Stimulated activated CD4-positive, alpha-beta T cell treated with anti-CD3 and anti-CD28 coated beads, TNF-alpha, amount 100 ng/mL, for 1 hour (primary cell): ENCODE data around the gene ALS2CL.
A peak's percentile ranks its signal among the peaks of the same experiment; 100 is the strongest.
"Not testable (repeated sequence)": the region's sequence is repeated elsewhere in the genome, so short reads cannot be mapped to it uniquely, and the experiment has no call there.

ENCODE experiments used
- DNase-seq, 3 donors: peaks; one replicate each; pipeline ENCODE4 v3.0.0-alpha.2; 2020; ENCODE audit warnings: low read depth in 3 of 3, low spot score in 1 of 3

The ALS2CL gene

GRCh38 chr3:46693038-46693891 is at the start of gene ALS2CL:
ALS2CL (minus strand) TSS chr3:46693679; CDS start chr3:46689440, 4,239 bp downstream.
- peak; percentile 21 to 59 (median 56) for DNase-seq

- DNase-seq, result no peak
Observed at GRCh38 chr3:46742992-46743585, 49.6 kb upstream of the ALS2CL start.

- DNase-seq, result not testable (repeated sequence)
Observed at GRCh38 chr3:46739565-46739964, 46.1 kb upstream of the ALS2CL start.

GRCh38 chr3:46737329-46737731 is 43.9 kb upstream of the ALS2CL start:
- DNase-seq, result no peak

- DNase-seq, result no peak
Observed at GRCh38 chr3:46736006-46736872, 42.8 kb upstream of the ALS2CL start.

GRCh38 chr3:46734773-46735172 is 41.3 kb upstream of the ALS2CL start:
- no peak for DNase-seq

GRCh38 chr3:46733026-46733800 is 39.7 kb upstream of the ALS2CL start:
- no peak for DNase-seq

GRCh38 chr3:46731795-46732194 is 38.3 kb upstream of the ALS2CL start:
- DNase-seq, result no peak

- DNase-seq, result no peak
Observed at GRCh38 chr3:46730819-46731218, 37.3 kb upstream of the ALS2CL start.

GRCh38 chr3:46729038-46729437 is 35.6 kb upstream of the ALS2CL start:
- no peak for DNase-seq

- DNase-seq, result no peak
Observed at GRCh38 chr3:46725621-46726314, 32.3 kb upstream of the ALS2CL start.

GRCh38 chr3:46724424-46724823 is 30.9 kb upstream of the ALS2CL start:
- no peak for DNase-seq

GRCh38 chr3:46722443-46722842 is 29.0 kb upstream of the ALS2CL start:
- no peak for DNase-seq

GRCh38 chr3:46721009-46721408 is 27.5 kb upstream of the ALS2CL start:
- DNase-seq, result no peak

GRCh38 chr3:46719735-46720271 is 26.3 kb upstream of the ALS2CL start:
- DNase-seq, result no peak

GRCh38 chr3:46719044-46719565 is 25.6 kb upstream of the ALS2CL start:
- DNase-seq, result no peak

GRCh38 chr3:46717447-46718231 is 24.2 kb upstream of the ALS2CL start, which contains the start of gene PRSS50:
PRSS50 (minus strand) TSS chr3:46717869; CDS start chr3:46717824, 45 bp downstream.
- no peak for DNase-seq

- DNase-seq, result no peak
Observed at GRCh38 chr3:46716461-46717441, 23.3 kb upstream of the ALS2CL start.
